ENCODE data around the gene DPY19L3.

DNA sequence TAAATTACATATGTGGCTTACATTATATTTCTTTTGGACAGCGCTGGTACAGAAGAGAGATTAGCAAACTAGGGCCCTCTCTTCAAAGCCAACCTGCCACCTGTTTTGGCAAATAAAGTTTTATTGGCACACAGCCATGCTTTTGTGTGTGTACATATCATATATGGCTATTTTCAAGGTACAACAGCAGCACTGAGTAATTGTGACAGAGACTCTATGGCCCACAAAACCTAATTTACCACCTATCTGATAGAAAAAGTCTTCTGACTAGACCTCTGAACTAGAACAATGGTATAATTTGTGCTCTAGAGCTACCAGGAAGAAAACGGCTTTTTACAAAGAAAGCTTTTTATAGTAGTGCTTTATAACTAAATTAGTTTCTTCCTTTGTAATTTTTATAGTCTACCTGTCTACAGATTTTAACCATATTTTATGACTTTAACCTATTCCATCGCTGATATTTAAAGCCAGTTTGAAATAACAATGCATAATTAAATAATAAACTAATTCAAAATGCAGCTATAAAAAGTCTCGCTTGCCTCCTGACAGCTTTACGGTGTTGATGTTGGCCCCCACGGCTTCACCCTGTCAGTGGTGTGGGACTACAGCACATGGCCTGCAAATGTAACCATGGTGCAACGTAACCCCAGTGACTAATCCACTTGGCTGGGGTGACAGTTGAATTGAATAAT, 17.7 kb upstream of the DPY19L3 start:
- TF ChIP-seq, protein P1, sequence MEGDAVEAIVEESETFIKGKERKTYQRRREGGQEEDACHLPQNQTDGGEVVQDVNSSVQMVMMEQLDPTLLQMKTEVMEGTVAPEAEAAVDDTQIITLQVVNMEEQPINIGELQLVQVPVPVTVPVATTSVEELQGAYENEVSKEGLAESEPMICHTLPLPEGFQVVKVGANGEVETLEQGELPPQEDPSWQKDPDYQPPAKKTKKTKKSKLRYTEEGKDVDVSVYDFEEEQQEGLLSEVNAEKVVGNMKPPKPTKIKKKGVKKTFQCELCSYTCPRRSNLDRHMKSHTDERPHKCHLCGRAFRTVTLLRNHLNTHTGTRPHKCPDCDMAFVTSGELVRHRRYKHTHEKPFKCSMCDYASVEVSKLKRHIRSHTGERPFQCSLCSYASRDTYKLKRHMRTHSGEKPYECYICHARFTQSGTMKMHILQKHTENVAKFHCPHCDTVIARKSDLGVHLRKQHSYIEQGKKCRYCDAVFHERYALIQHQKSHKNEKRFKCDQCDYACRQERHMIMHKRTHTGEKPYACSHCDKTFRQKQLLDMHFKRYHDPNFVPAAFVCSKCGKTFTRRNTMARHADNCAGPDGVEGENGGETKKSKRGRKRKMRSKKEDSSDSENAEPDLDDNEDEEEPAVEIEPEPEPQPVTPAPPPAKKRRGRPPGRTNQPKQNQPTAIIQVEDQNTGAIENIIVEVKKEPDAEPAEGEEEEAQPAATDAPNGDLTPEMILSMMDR (conservative IDR thresholded peaks at IDR 0.05 in 1 of 2, IDR thresholded peaks at IDR 0.05 in 1 of 2; ENCODE audit: low read depth in 1 of 2, low read length in 2 of 2) = no peak
- TF ChIP-seq EZH2 (IDR thresholded peaks at IDR 0.05; ENCODE audit: low read length, missing control alignments) = no peak

Measured in fibroblast of lung (primary cell).